GM12892 (cell line): ENCODE data around the gene C18orf54. TPM values are rescaled to one million over a fixed set of nuclear protein-coding genes. Genes with fewer than 3 reads are reported as not detected.
"Not testable (repeated sequence)": the region's sequence is repeated elsewhere in the genome, so short reads cannot be mapped to it uniquely, and the experiment has no call there.

Experiments used
- DNase-seq: peaks from one replicate; pipeline ENCODE4 v3.0.0; 2011; ENCODE audit not compliant: insufficient read length
- FAIRE-seq: peaks from 2 replicates; lab custom pipeline; 2011; peaks lifted over from hg19 to GRCh38; lab: Jason Lieb, UNC
- POLR2A ChIP-seq: IDR thresholded peaks from 2 replicates; pipeline ENCODE4 v1.6.1; 2011; ENCODE audit warnings: low read depth, low read length, control low read depth
- POLR2AphosphoS5 ChIP-seq: IDR thresholded peaks from 2 replicates; pipeline ENCODE4 v1.6.1; 2011; ENCODE audit warnings: low read depth, low read length, control low read depth
- TAF1 ChIP-seq: IDR thresholded peaks from 2 replicates; pipeline ENCODE4 v1.6.1; 2011; ENCODE audit warnings: low read depth, mild to moderate bottlenecking, control low read depth, low read length, borderline replicate concordance
- polyA plus RNA-seq: library from polyadenylated mRNA; unstranded; fragments of >200 nt; gene quantifications from one replicate; pipeline ENCODE4 v1.2.1, GENCODE V29; 2012; ENCODE audit warnings: missing spikeins, inconsistent platforms; ENCODE audit not compliant: missing spikeins

C18orf54 gene
- 3.2 TPM for polyA plus RNA-seq

DNA sequence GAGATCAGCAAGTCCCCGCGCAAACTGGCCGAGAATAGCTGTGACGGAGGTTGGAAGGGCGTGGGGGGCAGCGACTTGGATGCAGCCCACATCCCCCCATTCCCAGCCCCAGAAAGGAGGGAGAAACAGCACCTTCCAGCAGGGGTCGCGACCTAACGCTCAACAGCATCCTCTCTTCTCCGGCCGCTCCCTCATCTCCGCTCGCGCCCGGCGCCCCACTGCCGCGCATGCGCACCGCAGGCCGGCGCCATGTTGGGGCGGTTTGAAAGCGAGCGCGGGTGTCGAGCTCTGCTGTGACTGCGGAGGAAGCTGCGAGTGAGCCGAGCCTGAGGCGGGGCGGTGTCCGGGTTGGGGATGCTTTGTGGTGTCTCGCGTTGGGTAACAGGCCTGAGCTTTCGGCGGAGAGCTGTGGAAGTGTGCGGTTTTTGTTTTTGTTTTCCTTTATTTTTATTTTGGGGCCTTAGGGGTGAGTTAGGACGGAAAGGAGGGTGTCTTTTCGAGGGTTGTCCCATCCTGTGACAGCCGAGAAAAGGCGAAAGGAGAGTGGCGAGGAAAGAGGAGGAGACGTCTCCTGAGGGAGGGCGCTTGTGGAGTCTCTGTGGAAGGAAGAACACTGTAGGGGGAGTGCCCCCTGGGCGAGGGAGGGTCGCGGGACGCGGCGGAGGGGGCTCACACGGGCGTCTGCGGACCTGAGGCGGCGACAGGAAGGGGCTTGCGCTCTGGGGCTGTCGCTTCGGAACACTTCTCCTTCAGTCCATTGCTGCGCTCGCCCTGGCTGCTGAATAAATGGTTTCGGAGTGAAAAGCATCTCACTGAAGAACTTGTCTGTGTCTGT is at the start of gene C18orf54, which contains the start of gene STARD6:
TSS of gene C18orf54 (plus strand) at position 247 of the 835 bp plus-strand sequence. CDS start 2,667 bp downstream, outside the sequence.
TSS of gene STARD6 (minus strand) at position 199 of the 835 bp plus-strand sequence. CDS start 3,285 bp downstream, outside the sequence.
- FAIRE-seq (peak; percentile 98), DNase-seq (peak; percentile 80)
- TF ChIP-seq POLR2A (peak; percentile 88), TAF1 (peak; percentile 76; the same call in 1 of the 2 replicates), POLR2AphosphoS5 (peak; percentile 86; the same call in 1 of the 2 replicates)

GRCh38 chr18:54309564-54309963 is 48.1 kb upstream of the C18orf54 start:
- FAIRE-seq = not testable (repeated sequence)

GRCh38 chr18:54316071-54316820 is 41.5 kb upstream of the C18orf54 start:
- no peak for TF ChIP-seq POLR2AphosphoS5
- DNase-seq (no peak), FAIRE-seq (no peak)

More at GRCh38 chr18:54309564-54309963, 48.1 kb upstream of the C18orf54 start:
- DNase-seq = not testable (repeated sequence)

DNA sequence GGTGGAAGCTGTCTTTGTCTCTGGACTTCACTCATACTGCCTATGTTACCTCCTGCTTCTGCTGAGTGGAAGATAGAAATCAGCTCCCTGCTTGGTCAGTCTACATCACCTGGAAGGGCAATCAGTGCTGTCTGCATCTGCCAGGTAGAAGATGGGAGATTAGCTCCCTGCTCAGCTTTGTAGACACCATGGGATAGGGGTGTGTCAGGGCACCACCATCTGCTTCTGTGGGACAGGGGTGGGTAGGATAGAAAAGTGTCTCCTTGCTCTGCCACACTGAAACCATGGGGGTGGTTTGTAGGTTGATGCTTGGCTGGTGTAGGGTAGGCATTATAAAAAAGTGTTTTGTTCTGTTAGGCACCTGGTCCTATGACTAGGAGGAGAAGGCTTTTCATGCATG is 34.1 kb upstream of the C18orf54 start:
- TF ChIP-seq POLR2AphosphoS5 (no peak), TAF1 (no peak), POLR2A (no peak)
- no peak for FAIRE-seq
- no peak for DNase-seq

- no peak for TF ChIP-seq POLR2A
- no peak for TF ChIP-seq POLR2AphosphoS5
- no peak for TF ChIP-seq TAF1
- DNase-seq (no peak), FAIRE-seq (no peak)
Observed at GRCh38 chr18:54323970-54324369, 33.7 kb upstream of the C18orf54 start.

- FAIRE-seq = peak; percentile 67
- no peak for DNase-seq
- no peak for TF ChIP-seq POLR2A
- no peak for TF ChIP-seq TAF1
- TF ChIP-seq POLR2AphosphoS5 = no peak
Observed at GRCh38 chr18:54327818-54328217, 29.9 kb upstream of the C18orf54 start.

DNA sequence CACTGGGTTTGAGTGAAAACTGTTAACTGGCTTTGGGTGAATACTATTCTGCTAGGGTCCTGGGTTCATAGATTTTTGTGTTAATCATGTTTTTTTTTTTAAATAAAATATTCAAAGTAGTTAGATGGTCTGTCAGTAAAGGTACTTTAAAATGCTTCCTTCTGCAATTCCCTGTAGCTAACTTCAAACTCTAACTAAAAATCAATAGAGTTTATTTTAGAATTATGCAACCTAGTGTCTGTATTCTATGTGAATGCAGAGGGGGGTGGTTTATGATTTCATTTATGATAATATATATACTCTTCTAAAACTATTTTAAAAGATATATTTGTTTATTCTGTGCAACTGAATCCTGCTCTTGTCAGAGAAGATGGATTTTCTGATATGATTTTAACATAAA is 27.9 kb upstream of the C18orf54 start:
- no peak for FAIRE-seq
- TF ChIP-seq TAF1 (no peak), POLR2A (no peak), POLR2AphosphoS5 (no peak)
- no peak for DNase-seq

- no peak for DNase-seq
- FAIRE-seq = peak; percentile 75
- no peak for TF ChIP-seq POLR2A
- TF ChIP-seq POLR2AphosphoS5 = no peak
- TF ChIP-seq TAF1 = no peak
Observed at GRCh38 chr18:54330768-54331548, 26.7 kb upstream of the C18orf54 start.

- DNase-seq (no peak), FAIRE-seq (no peak)
- TF ChIP-seq TAF1 = no peak
- no peak for TF ChIP-seq POLR2A
- no peak for TF ChIP-seq POLR2AphosphoS5
Observed at GRCh38 chr18:54335638-54336173, 22.0 kb upstream of the C18orf54 start.

DNA sequence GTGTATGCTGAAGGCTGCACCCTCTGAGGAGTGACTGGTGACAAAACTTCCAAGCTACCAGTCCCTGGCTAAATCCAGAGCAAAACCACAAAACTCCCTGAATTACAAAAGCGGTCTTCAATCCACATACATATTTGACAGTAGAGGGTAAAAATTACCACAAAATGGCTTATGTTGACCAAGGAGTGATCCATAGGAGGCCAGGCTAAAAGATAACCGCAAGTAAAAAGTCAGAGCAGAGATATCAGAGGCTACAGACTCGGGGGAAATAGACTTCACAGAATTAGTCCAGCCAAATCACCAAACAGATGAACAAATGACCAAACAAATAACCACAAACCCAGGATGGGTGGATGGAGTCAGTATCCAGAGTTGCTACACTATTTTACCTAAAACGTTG is 19.5 kb upstream of the C18orf54 start:
- TF ChIP-seq POLR2AphosphoS5 (no peak), POLR2A (no peak), TAF1 (no peak)
- DNase-seq (no peak), FAIRE-seq (no peak)

GRCh38 chr18:54351186-54351585 is 6.5 kb upstream of the C18orf54 start:
- no peak for TF ChIP-seq POLR2AphosphoS5
- no peak for TF ChIP-seq TAF1
- no peak for TF ChIP-seq POLR2A
- FAIRE-seq = no peak

More at GRCh38 chr18:54351186-54351585, 6.5 kb upstream of the C18orf54 start:
- DNase-seq = no peak
